Stomach (tissue), 4 donors: ENCODE data around the gene VOPP1.

ENCODE experiments used
- POLR2A ChIP-seq, 4 donors: fragments of 450-650 bp; IDR thresholded peaks; one replicate each; pipeline ENCODE4 v1.6.1; 2016; ENCODE audit warnings: antibody characterized with exemption in 4 of 4, control low read depth in 2 of 4, mild to moderate bottlenecking in 1 of 4, moderate library complexity in 1 of 4
- TF ChIP-seq, protein P1 (sequence below), 7 experiments: fragments of 450-650 bp in 4 of 7; fragments of 200-600 bp in 3 of 7; sonication (generic) in 3 of 7; IDR thresholded peaks; one replicate each; pipeline ENCODE4 v1.5.1; 2016 to 2019; ENCODE audit warnings: antibody characterized with exemption in 7 of 7, control low read depth in 2 of 7, mild to moderate bottlenecking in 1 of 7

DNA sequence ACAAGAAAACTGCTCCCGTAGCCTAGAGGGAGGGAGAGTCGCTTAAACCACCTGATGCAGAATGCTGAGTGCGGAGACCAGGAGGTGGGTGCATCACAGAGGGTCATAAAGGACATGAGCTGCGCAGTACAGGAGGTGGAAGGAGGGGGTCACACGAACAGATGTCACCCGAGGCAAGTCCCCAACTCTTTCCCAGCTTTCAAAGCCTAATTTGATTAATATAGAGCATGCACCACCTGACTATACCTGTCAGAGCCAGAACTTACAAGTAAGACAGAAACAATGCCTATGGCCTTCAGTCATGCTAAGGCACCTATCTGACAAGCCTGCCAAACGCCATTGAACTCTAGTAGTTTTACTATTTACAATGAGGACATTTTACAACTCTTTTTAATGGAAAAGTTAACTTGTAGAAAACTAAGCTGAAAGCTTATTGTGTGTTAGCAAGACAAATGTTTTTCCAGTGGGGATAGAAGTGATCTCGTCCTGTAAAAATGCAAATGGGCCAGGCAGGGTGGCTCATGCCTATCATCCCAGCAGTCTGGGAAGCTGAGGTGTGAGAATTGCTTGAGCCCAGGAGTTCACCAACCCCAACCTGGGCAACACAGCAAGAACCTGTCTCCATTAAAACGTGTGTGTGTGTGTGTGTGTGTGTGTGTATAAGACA is 1.1 kb upstream of the VOPP1 start:
- TF ChIP-seq, protein P1, sequence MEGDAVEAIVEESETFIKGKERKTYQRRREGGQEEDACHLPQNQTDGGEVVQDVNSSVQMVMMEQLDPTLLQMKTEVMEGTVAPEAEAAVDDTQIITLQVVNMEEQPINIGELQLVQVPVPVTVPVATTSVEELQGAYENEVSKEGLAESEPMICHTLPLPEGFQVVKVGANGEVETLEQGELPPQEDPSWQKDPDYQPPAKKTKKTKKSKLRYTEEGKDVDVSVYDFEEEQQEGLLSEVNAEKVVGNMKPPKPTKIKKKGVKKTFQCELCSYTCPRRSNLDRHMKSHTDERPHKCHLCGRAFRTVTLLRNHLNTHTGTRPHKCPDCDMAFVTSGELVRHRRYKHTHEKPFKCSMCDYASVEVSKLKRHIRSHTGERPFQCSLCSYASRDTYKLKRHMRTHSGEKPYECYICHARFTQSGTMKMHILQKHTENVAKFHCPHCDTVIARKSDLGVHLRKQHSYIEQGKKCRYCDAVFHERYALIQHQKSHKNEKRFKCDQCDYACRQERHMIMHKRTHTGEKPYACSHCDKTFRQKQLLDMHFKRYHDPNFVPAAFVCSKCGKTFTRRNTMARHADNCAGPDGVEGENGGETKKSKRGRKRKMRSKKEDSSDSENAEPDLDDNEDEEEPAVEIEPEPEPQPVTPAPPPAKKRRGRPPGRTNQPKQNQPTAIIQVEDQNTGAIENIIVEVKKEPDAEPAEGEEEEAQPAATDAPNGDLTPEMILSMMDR (IDR thresholded peaks at IDR 0.05) = no peak
- no peak for TF ChIP-seq POLR2A (IDR thresholded peaks at IDR 0.05)
